Measurements from ENCODE around the gene KCNJ16.

- TF ChIP-seq, protein P1, sequence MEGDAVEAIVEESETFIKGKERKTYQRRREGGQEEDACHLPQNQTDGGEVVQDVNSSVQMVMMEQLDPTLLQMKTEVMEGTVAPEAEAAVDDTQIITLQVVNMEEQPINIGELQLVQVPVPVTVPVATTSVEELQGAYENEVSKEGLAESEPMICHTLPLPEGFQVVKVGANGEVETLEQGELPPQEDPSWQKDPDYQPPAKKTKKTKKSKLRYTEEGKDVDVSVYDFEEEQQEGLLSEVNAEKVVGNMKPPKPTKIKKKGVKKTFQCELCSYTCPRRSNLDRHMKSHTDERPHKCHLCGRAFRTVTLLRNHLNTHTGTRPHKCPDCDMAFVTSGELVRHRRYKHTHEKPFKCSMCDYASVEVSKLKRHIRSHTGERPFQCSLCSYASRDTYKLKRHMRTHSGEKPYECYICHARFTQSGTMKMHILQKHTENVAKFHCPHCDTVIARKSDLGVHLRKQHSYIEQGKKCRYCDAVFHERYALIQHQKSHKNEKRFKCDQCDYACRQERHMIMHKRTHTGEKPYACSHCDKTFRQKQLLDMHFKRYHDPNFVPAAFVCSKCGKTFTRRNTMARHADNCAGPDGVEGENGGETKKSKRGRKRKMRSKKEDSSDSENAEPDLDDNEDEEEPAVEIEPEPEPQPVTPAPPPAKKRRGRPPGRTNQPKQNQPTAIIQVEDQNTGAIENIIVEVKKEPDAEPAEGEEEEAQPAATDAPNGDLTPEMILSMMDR (IDR thresholded peaks at IDR 0.05 in 4 of 5, conservative IDR thresholded peaks at IDR 0.05 in 1 of 5) = no peak
- no peak for TF ChIP-seq POLR2A (IDR thresholded peaks at IDR 0.05)
These were observed 83.6 kb downstream of the KCNJ16 start for GRCh38 chr17:70158591-70158990.

Data from gastrocnemius medialis (tissue), 4 donors.